MM.1S (cell line): Measurements from ENCODE around the gene ATOH1.

Experiments used
- DNase-seq: peaks from one replicate; pipeline ENCODE4 v3.0.0-alpha.2; 2015
- H2AFZ ChIP-seq: fragments of 300-600 bp; sonication (generic); 2 replicates; pipeline ENCODE4 v1.6.0; 2016; ENCODE audit warnings: antibody characterized with exemption, low read length
- H3F3A ChIP-seq: fragments of 300-600 bp; sonication (generic); 2 replicates; pipeline ENCODE4 v1.6.1; 2016; ENCODE audit warnings: mild to moderate bottlenecking, antibody characterized with exemption, low read length, moderate library complexity, mixed read lengths; ENCODE audit not compliant: insufficient read depth
- H3K27ac ChIP-seq: fragments of 300-600 bp; sonication (generic); 2 replicates; pipeline ENCODE4 v1.5.1; 2016; ENCODE audit warnings: mild to moderate bottlenecking, low read length
- H3K27me3 ChIP-seq: fragments of 300-600 bp; sonication (generic); replicated peaks from 2 replicates; pipeline ENCODE4 v1.6.0; 2016; ENCODE audit warnings: low read length; ENCODE audit not compliant: insufficient read depth
- H3K36me3 ChIP-seq: fragments of 300-600 bp; sonication (generic); replicated peaks from 2 replicates; pipeline ENCODE4 v1.6.1; 2016; ENCODE audit warnings: mild to moderate bottlenecking, low read length, mixed read lengths; ENCODE audit not compliant: insufficient read depth
- H3K4me1 ChIP-seq: fragments of 300-600 bp; sonication (generic); 2 replicates; pipeline ENCODE4 v1.6.1; 2016; ENCODE audit warnings: low read length, mixed read lengths
- H3K4me2 ChIP-seq: fragments of 300-600 bp; sonication (generic); 2 replicates; pipeline ENCODE4 v1.6.0; 2016; ENCODE audit warnings: low read depth, low read length
- H3K4me3 ChIP-seq: fragments of 300-600 bp; sonication (generic); 2 replicates; pipeline ENCODE4 v1.5.1; 2016; ENCODE audit warnings: low read length, mixed read lengths
- H3K79me2 ChIP-seq: fragments of 300-600 bp; sonication (generic); 2 replicates; pipeline ENCODE4 v1.6.1; 2016; ENCODE audit warnings: mixed run types, low read length, mixed read lengths
- H3K9ac ChIP-seq: fragments of 300-600 bp; sonication (generic); 2 replicates; pipeline ENCODE4 v1.6.1; 2016; ENCODE audit warnings: low read length, mixed read lengths
- H3K9me2 ChIP-seq: fragments of 300-600 bp; sonication (generic); replicated peaks from 2 replicates; pipeline ENCODE4 v1.6.1; 2016; ENCODE audit warnings: mild to moderate bottlenecking, low read length, mixed read lengths; ENCODE audit not compliant: insufficient read depth
- H3K9me3 ChIP-seq: fragments of 300-600 bp; sonication (generic); replicated peaks from 2 replicates; pipeline ENCODE4 v1.6.1; 2016; ENCODE audit warnings: mild to moderate bottlenecking, low read length, mixed read lengths; ENCODE audit not compliant: insufficient read depth
- H4K20me1 ChIP-seq: fragments of 300-600 bp; sonication (generic); 2 replicates; pipeline ENCODE4 v1.6.1; 2016; ENCODE audit warnings: mild to moderate bottlenecking, low read length, moderate library complexity, mixed read lengths; ENCODE audit not compliant: insufficient read depth
- EZH2 ChIP-seq: fragments of 300-600 bp; sonication (generic); optimal IDR thresholded peaks from 2 replicates; pipeline ENCODE3; 2017; ENCODE audit warnings: low read depth, mild to moderate bottlenecking, antibody characterized with exemption, low read length, mixed read lengths
- EZH2phosphoT487 ChIP-seq: fragments of 300-600 bp; sonication (generic); IDR thresholded peaks from 2 replicates; pipeline ENCODE4 v1.6.1; 2018; ENCODE audit warnings: antibody characterized with exemption, low read length
- TF ChIP-seq, protein P1 (sequence below): fragments of 300-600 bp; sonication (generic); IDR thresholded peaks from 2 replicates; pipeline ENCODE4 v1.5.1; 2016; ENCODE audit warnings: antibody characterized with exemption, low read length, mixed read lengths

Gene ATOH1

DNA sequence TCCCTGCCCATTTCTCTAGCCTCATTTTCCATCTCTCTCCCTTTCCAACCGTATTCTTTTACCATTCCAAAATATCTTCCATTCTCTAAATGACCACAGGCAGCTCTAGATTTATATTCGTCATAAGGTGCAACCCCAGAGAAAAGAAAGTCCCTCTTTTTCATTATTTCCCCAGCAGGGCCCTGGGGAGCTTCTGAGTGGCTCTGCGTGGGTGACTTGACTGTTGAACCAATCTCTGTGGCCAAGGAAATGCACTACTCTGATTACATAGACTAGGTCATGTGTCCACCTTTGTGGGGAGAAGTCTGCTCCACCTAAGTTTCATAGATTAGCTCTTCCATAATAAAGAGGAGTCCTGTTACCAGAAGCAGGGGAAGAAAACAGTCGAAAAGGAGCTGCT is 51.4 kb downstream of the ATOH1 start:
- TF ChIP-seq EZH2 (no peak), EZH2phosphoT487 (no peak)
- TF ChIP-seq, protein P1, sequence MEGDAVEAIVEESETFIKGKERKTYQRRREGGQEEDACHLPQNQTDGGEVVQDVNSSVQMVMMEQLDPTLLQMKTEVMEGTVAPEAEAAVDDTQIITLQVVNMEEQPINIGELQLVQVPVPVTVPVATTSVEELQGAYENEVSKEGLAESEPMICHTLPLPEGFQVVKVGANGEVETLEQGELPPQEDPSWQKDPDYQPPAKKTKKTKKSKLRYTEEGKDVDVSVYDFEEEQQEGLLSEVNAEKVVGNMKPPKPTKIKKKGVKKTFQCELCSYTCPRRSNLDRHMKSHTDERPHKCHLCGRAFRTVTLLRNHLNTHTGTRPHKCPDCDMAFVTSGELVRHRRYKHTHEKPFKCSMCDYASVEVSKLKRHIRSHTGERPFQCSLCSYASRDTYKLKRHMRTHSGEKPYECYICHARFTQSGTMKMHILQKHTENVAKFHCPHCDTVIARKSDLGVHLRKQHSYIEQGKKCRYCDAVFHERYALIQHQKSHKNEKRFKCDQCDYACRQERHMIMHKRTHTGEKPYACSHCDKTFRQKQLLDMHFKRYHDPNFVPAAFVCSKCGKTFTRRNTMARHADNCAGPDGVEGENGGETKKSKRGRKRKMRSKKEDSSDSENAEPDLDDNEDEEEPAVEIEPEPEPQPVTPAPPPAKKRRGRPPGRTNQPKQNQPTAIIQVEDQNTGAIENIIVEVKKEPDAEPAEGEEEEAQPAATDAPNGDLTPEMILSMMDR = no peak
- DNase-seq = no peak
- H3K79me2 ChIP-seq = no peaks in the 10 kb centered on the region
- H3K36me3 ChIP-seq = no peaks in the 10 kb centered on the region
- no peak overlapping the region for H3K4me2 ChIP-seq
- no peaks in the 10 kb centered on the region for H3K27me3 ChIP-seq
- H4K20me1 ChIP-seq = no peaks in the 10 kb centered on the region
- H2AFZ ChIP-seq = no peak overlapping the region
- H3K4me1 ChIP-seq = no peaks in the 10 kb centered on the region
- H3K27ac ChIP-seq = no peak overlapping the region
- H3K9ac ChIP-seq = no peak overlapping the region
- no peaks in the 10 kb centered on the region for H3K9me3 ChIP-seq
- H3K9me2 ChIP-seq = no peaks in the 10 kb centered on the region
- H3K4me3 ChIP-seq = no peak overlapping the region
- no peaks in the 10 kb centered on the region for H3F3A ChIP-seq
